Neural crest cell (in vitro differentiated cells): Measurements from ENCODE around the gene BYSL. TPM values are rescaled to one million over a fixed set of nuclear protein-coding genes. Genes with fewer than 3 reads are reported as not detected.

Source experiments
- DNase-seq: peaks from one replicate; pipeline ENCODE4 v3.0.0; 2021; ENCODE audit warnings: low read depth, mixed read lengths, low spot score
- H3K27ac Mint-ChIP-seq: one replicate; pipeline ENCODE4 v1.8.0; 2021; ENCODE audit warnings: mild to moderate bottlenecking, mixed read lengths; ENCODE audit not compliant: unreplicated experiment
- H3K27me3 Mint-ChIP-seq: 2 replicates; pipeline ENCODE4 v1.8.0; 2021; ENCODE audit warnings: low read depth, mild to moderate bottlenecking, mixed read lengths
- H3K36me3 Mint-ChIP-seq: 2 replicates; pipeline ENCODE4 v1.8.0; 2021; ENCODE audit warnings: low read depth, mild to moderate bottlenecking, mixed read lengths
- H3K4me1 Mint-ChIP-seq: 2 replicates; pipeline ENCODE4 v1.8.0; 2021; ENCODE audit warnings: mixed read lengths
- H3K4me3 Mint-ChIP-seq: one replicate; pipeline ENCODE4 v1.8.0; 2021; ENCODE audit warnings: mild to moderate bottlenecking, mixed read lengths
- H3K9me3 Mint-ChIP-seq: 2 replicates; pipeline ENCODE4 v1.8.0; 2021; ENCODE audit warnings: mixed read lengths
- total RNA-seq: library from RNA; stranded (reverse); gene quantifications from 2 replicates; pipeline ENCODE4 v1.2.1, GENCODE V29; 2021
- TF ChIP-seq, protein P1 (sequence below): fragments of 200-600 bp; sonication (generic); conservative IDR thresholded peaks from 2 replicates; pipeline ENCODE4 v1.5.0; 2021; ENCODE audit warnings: antibody characterized with exemption, mild to moderate bottlenecking

Gene BYSL
- total RNA-seq, 1 donor from 2014 or later: 50.8 TPM

DNA sequence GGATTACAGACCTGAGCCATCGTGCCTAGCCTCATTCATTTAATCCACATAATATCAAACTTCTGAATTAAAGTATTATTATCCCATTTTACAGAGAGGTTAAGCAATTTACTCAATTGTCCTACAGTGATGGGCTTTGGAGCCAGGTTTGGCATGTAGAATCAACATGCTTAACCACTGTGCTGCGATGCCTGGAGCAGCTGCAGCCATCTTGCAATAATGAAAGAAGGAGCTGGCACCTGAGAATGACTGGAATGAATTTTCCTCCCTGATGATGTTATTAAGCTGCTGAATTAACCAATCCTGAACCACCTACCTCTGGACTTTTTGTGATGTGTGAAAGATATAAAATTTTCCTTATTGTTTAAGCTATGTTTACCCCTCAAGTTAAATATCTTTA, 33.4 kb downstream of the BYSL start:
- H3K27me3 Mint-ChIP-seq: no peaks in the 10 kb centered on the region
- TF ChIP-seq, protein P1, sequence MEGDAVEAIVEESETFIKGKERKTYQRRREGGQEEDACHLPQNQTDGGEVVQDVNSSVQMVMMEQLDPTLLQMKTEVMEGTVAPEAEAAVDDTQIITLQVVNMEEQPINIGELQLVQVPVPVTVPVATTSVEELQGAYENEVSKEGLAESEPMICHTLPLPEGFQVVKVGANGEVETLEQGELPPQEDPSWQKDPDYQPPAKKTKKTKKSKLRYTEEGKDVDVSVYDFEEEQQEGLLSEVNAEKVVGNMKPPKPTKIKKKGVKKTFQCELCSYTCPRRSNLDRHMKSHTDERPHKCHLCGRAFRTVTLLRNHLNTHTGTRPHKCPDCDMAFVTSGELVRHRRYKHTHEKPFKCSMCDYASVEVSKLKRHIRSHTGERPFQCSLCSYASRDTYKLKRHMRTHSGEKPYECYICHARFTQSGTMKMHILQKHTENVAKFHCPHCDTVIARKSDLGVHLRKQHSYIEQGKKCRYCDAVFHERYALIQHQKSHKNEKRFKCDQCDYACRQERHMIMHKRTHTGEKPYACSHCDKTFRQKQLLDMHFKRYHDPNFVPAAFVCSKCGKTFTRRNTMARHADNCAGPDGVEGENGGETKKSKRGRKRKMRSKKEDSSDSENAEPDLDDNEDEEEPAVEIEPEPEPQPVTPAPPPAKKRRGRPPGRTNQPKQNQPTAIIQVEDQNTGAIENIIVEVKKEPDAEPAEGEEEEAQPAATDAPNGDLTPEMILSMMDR: no peak
- no peaks in the 10 kb centered on the region for H3K9me3 Mint-ChIP-seq
- no peaks in the 10 kb centered on the region for H3K4me1 Mint-ChIP-seq
- DNase-seq: no peak
- H3K36me3 Mint-ChIP-seq: no peaks in the 10 kb centered on the region
- no peak overlapping the region for H3K4me3 Mint-ChIP-seq
- no peak overlapping the region for H3K27ac Mint-ChIP-seq

GRCh38 chr6:41955412-41955811, 34.1 kb downstream of the BYSL start:
- H3K27ac Mint-ChIP-seq: no peak overlapping the region
- H3K4me3 Mint-ChIP-seq: no peak overlapping the region
- no peaks in the 10 kb centered on the region for H3K4me1 Mint-ChIP-seq
- H3K36me3 Mint-ChIP-seq: no peaks in the 10 kb centered on the region
- H3K9me3 Mint-ChIP-seq: no peaks in the 10 kb centered on the region
- no peaks in the 10 kb centered on the region for H3K27me3 Mint-ChIP-seq
- TF ChIP-seq, protein P1: no peak
- no peak for DNase-seq

DNA sequence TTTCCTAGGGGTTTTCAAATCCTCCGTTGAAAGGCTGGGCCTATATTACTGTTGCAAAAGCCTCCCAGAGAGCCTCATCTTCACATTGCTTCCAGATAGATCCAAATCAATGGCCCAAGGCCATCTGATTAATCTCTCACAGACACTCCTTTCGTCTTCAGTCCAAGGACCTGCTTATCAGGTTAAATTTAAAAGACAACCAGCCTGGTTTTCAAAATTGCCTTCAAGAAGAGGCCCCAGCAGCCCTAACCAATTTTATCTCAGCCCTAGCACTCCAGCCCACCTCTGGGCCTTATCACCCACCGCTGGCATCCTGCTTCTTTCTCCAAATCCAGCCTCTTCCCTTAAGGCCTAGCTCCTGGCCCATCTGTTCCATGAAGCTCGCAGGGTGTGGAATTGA, 35.8 kb downstream of the BYSL start:
- H3K36me3 Mint-ChIP-seq: no peaks in the 10 kb centered on the region

DNA sequence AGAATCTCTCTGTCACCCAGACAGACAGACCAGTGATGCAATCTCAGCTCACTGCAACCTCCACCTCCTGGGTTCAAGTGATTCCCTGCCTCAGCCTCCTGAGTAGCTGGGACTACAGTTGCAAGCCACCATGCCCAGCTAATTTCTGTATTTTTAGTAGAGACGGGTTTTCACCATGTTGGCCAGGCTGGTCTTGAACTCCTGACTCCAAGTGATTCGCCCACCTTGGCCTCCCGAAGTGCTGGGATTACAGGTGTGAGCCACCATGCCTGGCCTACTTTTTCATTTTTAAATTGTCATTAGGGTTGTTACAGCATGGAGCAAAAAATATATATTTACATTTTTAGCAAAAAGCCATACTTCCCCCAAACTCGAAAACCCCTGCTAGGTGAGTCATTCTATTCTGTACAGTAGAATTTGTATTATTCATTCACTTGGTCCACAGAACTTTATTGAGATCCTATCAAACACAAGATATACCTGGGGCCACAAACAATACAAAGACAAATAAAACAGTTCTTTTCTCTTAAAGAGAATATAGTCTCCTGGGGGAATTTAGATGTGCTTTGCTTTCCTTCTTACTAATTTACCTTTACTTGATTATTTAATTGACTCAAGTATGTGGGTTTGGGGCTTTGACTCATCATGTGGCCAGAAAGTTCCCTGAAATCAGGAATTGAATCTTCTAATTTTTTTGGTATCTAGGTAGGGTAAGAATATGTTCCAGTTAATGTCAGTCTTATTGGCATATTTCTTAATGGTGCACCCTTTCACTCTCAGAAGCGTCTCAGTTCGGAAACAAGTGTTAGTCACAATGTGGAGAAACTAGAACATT, 36.9 kb downstream of the BYSL start:
- Mint-ChIP-seq H3K4me1 (no peaks in the 10 kb centered on the region), H3K9me3 (no peaks in the 10 kb centered on the region), H3K36me3 (no peaks in the 10 kb centered on the region), H3K4me3 (no peak overlapping the region), H3K27me3 (no peaks in the 10 kb centered on the region), H3K27ac (no peak overlapping the region)
- DNase-seq: no peak
- TF ChIP-seq, protein P1: no peak

More for the DNA sequence above, 35.8 kb downstream of the BYSL start:
- H3K4me3 Mint-ChIP-seq: no peak overlapping the region
- no peak for DNase-seq
- peak overlapping the region; percentile 78 for H3K27ac Mint-ChIP-seq
- no peaks in the 10 kb centered on the region for H3K4me1 Mint-ChIP-seq
- no peaks in the 10 kb centered on the region for H3K27me3 Mint-ChIP-seq
- no peaks in the 10 kb centered on the region for H3K9me3 Mint-ChIP-seq
- TF ChIP-seq, protein P1: no peak

DNA sequence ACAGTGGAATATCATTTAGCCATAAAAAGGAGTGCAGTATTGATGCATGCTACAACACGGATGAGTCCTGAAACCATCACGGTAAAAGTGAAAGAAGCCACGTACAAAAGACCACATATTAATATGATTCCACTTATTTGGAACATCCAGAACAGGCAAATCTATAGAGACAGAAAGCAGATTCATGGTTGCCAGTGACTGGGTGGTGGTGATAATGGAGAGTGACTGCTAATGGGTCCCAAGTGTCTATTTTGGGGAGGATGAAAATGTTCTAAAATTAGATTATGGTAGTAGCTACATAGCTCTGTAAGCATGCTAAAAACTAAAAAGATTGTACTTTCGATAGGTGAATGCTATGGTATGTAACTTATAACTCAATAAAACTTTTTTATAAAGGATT, 38.7 kb downstream of the BYSL start:
- Mint-ChIP-seq H3K4me1 (peaks cover 9% of the 10 kb centered on the region), H3K9me3 (no peaks in the 10 kb centered on the region)

More for the DNA sequence above, 38.7 kb downstream of the BYSL start:
- no peaks in the 10 kb centered on the region for H3K27me3 Mint-ChIP-seq
- H3K27ac Mint-ChIP-seq: no peak overlapping the region
- DNase-seq: no peak
- TF ChIP-seq, protein P1: no peak
- no peaks in the 10 kb centered on the region for H3K36me3 Mint-ChIP-seq
- H3K4me3 Mint-ChIP-seq: no peak overlapping the region
